HepG2 (cell line): Measurements from ENCODE around the gene PSMC5. TPM values are rescaled to one million over a fixed set of nuclear protein-coding genes. Genes with fewer than 3 reads are reported as not detected.

Experiments
- ATAC-seq: fragments of 200-7000 bp; cut with Tn5 transposase; 3 replicates; pipeline ENCODE4 v1.9.1; 2020; ENCODE audit warnings: mild to moderate bottlenecking, moderate library complexity
- BruUV-seq: library from RNA; stranded (reverse); fragments of 400-500 nt; replicated peaks from 2 replicates; lab custom pipeline; 2021; lab: Mats Ljungman, UMichigan
- CTCF ChIA-PET: fragments of 300-600 bp; formaldehyde crosslinking; extraction: SDS; loops from one replicate; lab custom pipeline; 2021; ENCODE audit warnings: low total read pairs, inconsistent platforms, low intra/inter-chr PET ratio; lab: Yijun Ruan, JAX
- POLR2A ChIA-PET: fragments of 350-600 bp; sonication (Branson Sonifier 250); formaldehyde crosslinking; loops from one replicate; lab custom pipeline; 2020; ENCODE audit warnings: antibody characterized with exemption, inconsistent platforms; lab: Yijun Ruan, JAX
- DNase-seq: peaks from one replicate; pipeline ENCODE4 v3.0.0-alpha.2; 2015; ENCODE audit warnings: low spot score
- FAIRE-seq: peaks from 3 replicates; lab custom pipeline; 2011; peaks lifted over from hg19 to GRCh38; lab: Jason Lieb, UNC
- H2AFZ ChIP-seq: one replicate; pipeline ENCODE4 v1.6.1; 2011; ENCODE audit warnings: low read length, inconsistent platforms
- H3K27ac ChIP-seq: fragments of 300-600 bp; 3 replicates; pipeline ENCODE4 v1.8.0; 2011; ENCODE audit warnings: mixed run types, mild to moderate bottlenecking, mixed read lengths, low read length, inconsistent platforms; ENCODE audit not compliant: insufficient read depth; ENCODE audit errors: extremely low read length
- H3K27me3 ChIP-seq, 2 experiments: fragments of 200-600 bp in 1 of 2; 2 replicates in 1 of 2; 3 replicates in 1 of 2; pipeline versions ENCODE4 v1.6.0 to v1.8.0; 2011; ENCODE audit warnings: low read length in 2 of 2, mild to moderate bottlenecking in 2 of 2, moderate library complexity in 2 of 2, inconsistent platforms in 1 of 2; ENCODE audit not compliant: insufficient read depth in 2 of 2, control insufficient read depth in 1 of 2
- H3K36me3 ChIP-seq, 2 experiments: fragments of 200-600 bp in 1 of 2; replicated peaks in 1 of 2; 2 replicates in 1 of 2; 3 replicates in 1 of 2; pipeline versions ENCODE4 v1.5.1 to v1.8.0; 2011; ENCODE audit warnings: low read length in 2 of 2, inconsistent platforms in 1 of 2; ENCODE audit not compliant: insufficient read depth in 2 of 2, control insufficient read depth in 1 of 2
- H3K4me1 ChIP-seq: 2 replicates; pipeline ENCODE4 v1.5.1; 2012; ENCODE audit warnings: low read length, inconsistent platforms; ENCODE audit not compliant: insufficient read depth
- H3K4me2 ChIP-seq: 2 replicates; pipeline ENCODE4 v1.6.0; 2011; ENCODE audit warnings: low read depth, low read length, inconsistent platforms
- H3K4me3 ChIP-seq, 3 experiments: fragments of 200-600 bp in 1 of 3; sonication (generic), shearing (Covaris generic) in 1 of 3; replicated peaks in 1 of 3; 2 replicates each; pipeline ENCODE4 v1.5.1; 2011 to 2016; ENCODE audit warnings: low read length in 3 of 3, inconsistent platforms in 2 of 3, low read depth in 2 of 3, mild to moderate bottlenecking in 2 of 3, control low read depth in 1 of 3, mixed read lengths in 1 of 3; ENCODE audit not compliant: insufficient read depth in 1 of 3
- H3K79me2 ChIP-seq: one replicate; pipeline ENCODE4 v1.6.1; 2011; ENCODE audit warnings: low read length, inconsistent platforms; ENCODE audit not compliant: insufficient read depth
- H3K9ac ChIP-seq: 2 replicates; pipeline ENCODE4 v1.6.0; 2011; ENCODE audit warnings: mild to moderate bottlenecking, low read depth, low read length, inconsistent platforms; ENCODE audit not compliant: insufficient read depth
- H3K9me3 ChIP-seq: 2 replicates; pipeline ENCODE4 v1.5.1; 2012; ENCODE audit warnings: mild to moderate bottlenecking, low read length
- H4K20me1 ChIP-seq: 2 replicates; pipeline ENCODE4 v1.6.0; 2011; ENCODE audit warnings: inconsistent platforms, mild to moderate bottlenecking, low read length, moderate library complexity; ENCODE audit not compliant: insufficient read depth
- CHD4 ChIP-seq: fragments of 200-600 bp; sonication (generic); IDR thresholded peaks from 2 replicates; pipeline ENCODE4 v1.7.0; 2017; ENCODE audit warnings: mild to moderate bottlenecking, low read length, borderline replicate concordance
- ELF3 ChIP-seq: IDR thresholded peaks from 2 replicates; pipeline ENCODE4 v1.6.1; 2016; ENCODE audit warnings: missing genetic modification reagents, missing compliant biosample characterization
- POLR2G ChIP-seq: fragments of 200-400 bp; formaldehyde crosslinking; IDR thresholded peaks from 2 replicates; pipeline ENCODE4 v1.6.1; 2018; ENCODE audit warnings: mild to moderate bottlenecking, low read depth, low read length, moderate library complexity
- SMC3 ChIP-seq: IDR thresholded peaks from 2 replicates; pipeline ENCODE4 v1.6.1; 2011; ENCODE audit warnings: low read length, improper control_type of control experiment
- XRCC5 ChIP-seq: fragments of 200-400 bp; formaldehyde crosslinking; optimal IDR thresholded peaks from 2 replicates; pipeline ENCODE3; 2017; ENCODE audit warnings: mild to moderate bottlenecking, low read length
- ZFP37 ChIP-seq: sonication (generic); formaldehyde crosslinking; IDR thresholded peaks from 2 replicates; pipeline ENCODE4 v1.4.0; 2020; ENCODE audit warnings: missing genetic modification reagents, borderline replicate concordance
- ZFP90 ChIP-seq: sonication (generic); formaldehyde crosslinking; IDR thresholded peaks from 2 replicates; pipeline ENCODE4 v1.8.0; 2022; ENCODE audit warnings: missing genetic modification reagents, mild to moderate bottlenecking, inconsistent platforms, borderline replicate concordance
- ZNF343 ChIP-seq: sonication (generic); formaldehyde crosslinking; IDR thresholded peaks from 2 replicates; pipeline ENCODE4 v1.4.0; 2020; ENCODE audit warnings: mild to moderate bottlenecking, missing genetic modification reagents
- ZNF446 ChIP-seq: sonication (generic); formaldehyde crosslinking; IDR thresholded peaks from 2 replicates; pipeline ENCODE4 v1.5.0; 2020; ENCODE audit warnings: mild to moderate bottlenecking, missing genetic modification reagents
- ZNF496 ChIP-seq: sonication (generic); formaldehyde crosslinking; IDR thresholded peaks from 2 replicates; pipeline ENCODE4 v1.8.1; 2023; ENCODE audit warnings: mild to moderate bottlenecking, moderate library complexity, missing genetic modification reagents; ENCODE audit not compliant: insufficient replicate concordance
- ZNF510 ChIP-seq: sonication (generic); formaldehyde crosslinking; IDR thresholded peaks from 2 replicates; pipeline ENCODE4 v1.4.0; 2020; ENCODE audit warnings: low read depth, mild to moderate bottlenecking, missing genetic modification reagents
- ZSCAN20 ChIP-seq: sonication (generic); formaldehyde crosslinking; IDR thresholded peaks from 2 replicates; pipeline ENCODE4 v1.4.0; 2020; ENCODE audit warnings: missing genetic modification reagents, mild to moderate bottlenecking, borderline replicate concordance
- WGBS: methylation state at CpG from one replicate; pipeline ENCODE4 v1.1.6; 2017; ENCODE audit warnings: low lambda C conversion rate; 5-methylcytosine and 5-hydroxymethylcytosine counted together
- in situ Hi-C: cut with HindIII; loops from 2 replicates; pipeline ENCODE4 v1.10.0; 2017; ENCODE audit warnings: low pct_unique_long_range_greater_than_20kb; ENCODE audit not compliant: extremely low pct_ligation_motif_present
- intact Hi-C: fragments of 100-400 bp; cut with micrococcal nuclease; formaldehyde crosslinking; loops from one replicate; pipeline ENCODE4 v1.10.0; 2022; ENCODE audit not compliant: unreplicated experiment
- polyA plus RNA-seq, 8 experiments: library from polyadenylated mRNA; depleted of rRNA in 3 of 8; stranded (reverse) in 7 of 8; unstranded in 1 of 8; fragments of >200 nt; fragmentation: Illumina TruSeq in 4 of 8; extraction: Trizol in 4 of 8; gene quantifications; 2 replicates each; pipeline versions ENCODE4 v1.2.1 to v1.2.3, GENCODE V29; 2011 to 2016; ENCODE audit warnings: low read depth in 4 of 8, missing spikeins in 1 of 8, mixed read lengths in 1 of 8; ENCODE audit not compliant: insufficient read depth in 1 of 8
- total RNA-seq, 5 experiments: library from RNA; depleted of rRNA; stranded (reverse); fragments of >200 nt; fragmentation: Illumina TruSeq; extraction: Trizol; gene quantifications; 2 replicates each; pipeline ENCODE4 v1.2.3, GENCODE V29; 2016; ENCODE audit warnings: low read depth in 1 of 5
- TF ChIP-seq, protein P1 (sequence below): sonication (generic); formaldehyde crosslinking; IDR thresholded peaks from 2 replicates; pipeline ENCODE4 v1.9.0; 2021; ENCODE audit warnings: mild to moderate bottlenecking, missing genetic modification reagents
- TF ChIP-seq, protein P2 (sequence below): IDR thresholded peaks from 2 replicates; pipeline ENCODE4 v1.6.1; 2016; ENCODE audit warnings: control low read depth
- TF ChIP-seq, protein P3 (sequence below): IDR thresholded peaks from 2 replicates; pipeline ENCODE4 v1.6.1; 2016; ENCODE audit warnings: low read depth
- TF ChIP-seq, protein P4 (sequence below): sonication (generic); formaldehyde crosslinking; IDR thresholded peaks from 2 replicates; pipeline ENCODE4 v1.5.0; 2020; ENCODE audit warnings: missing genetic modification reagents, mild to moderate bottlenecking, borderline replicate concordance

Gene PSMC5
- total and polyA plus RNA-seq, 2 of the 13 experiments (the other 11 are each of a cell fraction or from before 2014, with no cell fraction given): 35.3 to 128 TPM

DNA sequence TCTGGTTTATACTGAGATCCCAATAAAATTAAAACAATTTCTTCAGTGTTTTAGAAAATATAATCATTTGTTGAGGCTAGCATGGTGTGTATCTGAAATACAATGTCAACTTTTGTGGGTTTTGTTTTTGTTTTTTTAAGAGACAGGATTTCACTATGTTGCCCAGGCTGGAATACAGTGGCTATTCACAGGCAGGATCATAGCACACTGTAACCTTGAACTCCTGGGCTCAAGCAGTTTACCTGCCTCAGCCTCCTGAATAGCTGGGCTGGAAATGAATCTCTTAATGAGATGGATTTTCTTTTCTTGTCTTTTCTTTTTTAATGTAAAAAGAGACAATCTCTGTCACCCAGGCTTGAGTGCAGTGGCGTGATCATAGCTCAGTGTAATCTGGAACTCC lies 41.1 kb upstream of the PSMC5 start:
- H3K36me3 ChIP-seq: peaks cover 24 to 68% of the 10 kb centered on the region in 2 experiments
- POLR2A ChIA-PET: interaction anchor here (0.7 to 8.5 kb wide), 4 partner anchors 12 to 43 kb away, joined by 3 to 72 read pairs (median 4); partner anchors contain the start of genes CCDC47 and DDX42
- CTCF ChIA-PET: no interaction called here
- peak; percentile 63 for DNase-seq
- in situ Hi-C loops (no loop called here), intact Hi-C loops (no loop called here)
- peaks cover 28% of the 10 kb centered on the region for H4K20me1 ChIP-seq
- H3K27me3 ChIP-seq: no peaks in the 10 kb centered on the region
- peak overlapping the region; percentile 15 for H3K4me2 ChIP-seq
- WGBS: 94% methylated on average over 1 of the region's 1 CpG
- peaks cover 50% of the 10 kb centered on the region for H3K4me1 ChIP-seq
- no peaks in the 10 kb centered on the region for H3K9me3 ChIP-seq
- BruUV-seq: no TSS peak
- peak; percentile 88 for ATAC-seq
- H3K4me3 ChIP-seq: no peak overlapping the region
- FAIRE-seq: peak; percentile 36
- no peak overlapping the region for H3K9ac ChIP-seq
- no peak overlapping the region for H2AFZ ChIP-seq
- H3K79me2 ChIP-seq: peaks cover 61% of the 10 kb centered on the region
- H3K27ac ChIP-seq: peak overlapping the region; percentile 52
- no peak for TF ChIP-seq SMC3
- TF ChIP-seq ZNF510 (CRISPR knock-in tag): no peak
- TF ChIP-seq ZNF496: no peak
- TF ChIP-seq, protein P1, sequence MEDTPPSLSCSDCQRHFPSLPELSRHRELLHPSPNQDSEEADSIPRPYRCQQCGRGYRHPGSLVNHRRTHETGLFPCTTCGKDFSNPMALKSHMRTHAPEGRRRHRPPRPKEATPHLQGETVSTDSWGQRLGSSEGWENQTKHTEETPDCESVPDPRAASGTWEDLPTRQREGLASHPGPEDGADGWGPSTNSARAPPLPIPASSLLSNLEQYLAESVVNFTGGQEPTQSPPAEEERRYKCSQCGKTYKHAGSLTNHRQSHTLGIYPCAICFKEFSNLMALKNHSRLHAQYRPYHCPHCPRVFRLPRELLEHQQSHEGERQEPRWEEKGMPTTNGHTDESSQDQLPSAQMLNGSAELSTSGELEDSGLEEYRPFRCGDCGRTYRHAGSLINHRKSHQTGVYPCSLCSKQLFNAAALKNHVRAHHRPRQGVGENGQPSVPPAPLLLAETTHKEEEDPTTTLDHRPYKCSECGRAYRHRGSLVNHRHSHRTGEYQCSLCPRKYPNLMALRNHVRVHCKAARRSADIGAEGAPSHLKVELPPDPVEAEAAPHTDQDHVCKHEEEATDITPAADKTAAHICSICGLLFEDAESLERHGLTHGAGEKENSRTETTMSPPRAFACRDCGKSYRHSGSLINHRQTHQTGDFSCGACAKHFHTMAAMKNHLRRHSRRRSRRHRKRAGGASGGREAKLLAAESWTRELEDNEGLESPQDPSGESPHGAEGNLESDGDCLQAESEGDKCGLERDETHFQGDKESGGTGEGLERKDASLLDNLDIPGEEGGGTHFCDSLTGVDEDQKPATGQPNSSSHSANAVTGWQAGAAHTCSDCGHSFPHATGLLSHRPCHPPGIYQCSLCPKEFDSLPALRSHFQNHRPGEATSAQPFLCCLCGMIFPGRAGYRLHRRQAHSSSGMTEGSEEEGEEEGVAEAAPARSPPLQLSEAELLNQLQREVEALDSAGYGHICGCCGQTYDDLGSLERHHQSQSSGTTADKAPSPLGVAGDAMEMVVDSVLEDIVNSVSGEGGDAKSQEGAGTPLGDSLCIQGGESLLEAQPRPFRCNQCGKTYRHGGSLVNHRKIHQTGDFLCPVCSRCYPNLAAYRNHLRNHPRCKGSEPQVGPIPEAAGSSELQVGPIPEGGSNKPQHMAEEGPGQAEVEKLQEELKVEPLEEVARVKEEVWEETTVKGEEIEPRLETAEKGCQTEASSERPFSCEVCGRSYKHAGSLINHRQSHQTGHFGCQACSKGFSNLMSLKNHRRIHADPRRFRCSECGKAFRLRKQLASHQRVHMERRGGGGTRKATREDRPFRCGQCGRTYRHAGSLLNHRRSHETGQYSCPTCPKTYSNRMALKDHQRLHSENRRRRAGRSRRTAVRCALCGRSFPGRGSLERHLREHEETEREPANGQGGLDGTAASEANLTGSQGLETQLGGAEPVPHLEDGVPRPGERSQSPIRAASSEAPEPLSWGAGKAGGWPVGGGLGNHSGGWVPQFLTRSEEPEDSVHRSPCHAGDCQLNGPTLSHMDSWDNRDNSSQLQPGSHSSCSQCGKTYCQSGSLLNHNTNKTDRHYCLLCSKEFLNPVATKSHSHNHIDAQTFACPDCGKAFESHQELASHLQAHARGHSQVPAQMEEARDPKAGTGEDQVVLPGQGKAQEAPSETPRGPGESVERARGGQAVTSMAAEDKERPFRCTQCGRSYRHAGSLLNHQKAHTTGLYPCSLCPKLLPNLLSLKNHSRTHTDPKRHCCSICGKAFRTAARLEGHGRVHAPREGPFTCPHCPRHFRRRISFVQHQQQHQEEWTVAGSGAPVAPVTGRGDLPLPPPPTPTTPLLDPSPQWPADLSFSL (CRISPR knock-in tag): 0 out of 2 replicates have a peak, but pooled peaks have one; percentile 28
- TF ChIP-seq ZSCAN20 (CRISPR knock-in tag): no peak
- TF ChIP-seq XRCC5: no peak
- no peak for TF ChIP-seq ZNF343
- TF ChIP-seq ZFP90: 0 out of 2 replicates have a peak, but pooled peaks have one; percentile 46
- TF ChIP-seq POLR2G: no peak
- 0 out of 2 replicates have a peak, but pooled peaks have one; percentile 5 for TF ChIP-seq ELF3 (CRISPR knock-in tag)
- no peak for TF ChIP-seq CHD4
- TF ChIP-seq, protein P2, sequence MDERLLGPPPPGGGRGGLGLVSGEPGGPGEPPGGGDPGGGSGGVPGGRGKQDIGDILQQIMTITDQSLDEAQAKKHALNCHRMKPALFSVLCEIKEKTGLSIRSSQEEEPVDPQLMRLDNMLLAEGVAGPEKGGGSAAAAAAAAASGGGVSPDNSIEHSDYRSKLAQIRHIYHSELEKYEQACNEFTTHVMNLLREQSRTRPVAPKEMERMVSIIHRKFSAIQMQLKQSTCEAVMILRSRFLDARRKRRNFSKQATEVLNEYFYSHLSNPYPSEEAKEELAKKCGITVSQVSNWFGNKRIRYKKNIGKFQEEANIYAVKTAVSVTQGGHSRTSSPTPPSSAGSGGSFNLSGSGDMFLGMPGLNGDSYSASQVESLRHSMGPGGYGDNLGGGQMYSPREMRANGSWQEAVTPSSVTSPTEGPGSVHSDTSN (CRISPR knock-in tag): no peak
- TF ChIP-seq, protein P3, sequence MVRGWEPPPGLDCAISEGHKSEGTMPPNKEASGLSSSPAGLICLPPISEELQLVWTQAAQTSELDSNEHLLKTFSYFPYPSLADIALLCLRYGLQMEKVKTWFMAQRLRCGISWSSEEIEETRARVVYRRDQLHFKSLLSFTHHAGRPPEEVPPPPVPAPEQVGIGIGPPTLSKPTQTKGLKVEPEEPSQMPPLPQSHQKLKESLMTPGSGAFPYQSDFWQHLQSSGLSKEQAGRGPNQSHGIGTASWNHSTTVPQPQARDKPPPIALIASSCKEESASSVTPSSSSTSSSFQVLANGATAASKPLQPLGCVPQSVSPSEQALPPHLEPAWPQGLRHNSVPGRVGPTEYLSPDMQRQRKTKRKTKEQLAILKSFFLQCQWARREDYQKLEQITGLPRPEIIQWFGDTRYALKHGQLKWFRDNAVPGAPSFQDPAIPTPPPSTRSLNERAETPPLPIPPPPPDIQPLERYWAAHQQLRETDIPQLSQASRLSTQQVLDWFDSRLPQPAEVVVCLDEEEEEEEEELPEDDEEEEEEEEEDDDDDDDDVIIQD (CRISPR knock-in tag): 0 out of 2 replicates have a peak, but pooled peaks have one; percentile 36
- TF ChIP-seq, protein P4, sequence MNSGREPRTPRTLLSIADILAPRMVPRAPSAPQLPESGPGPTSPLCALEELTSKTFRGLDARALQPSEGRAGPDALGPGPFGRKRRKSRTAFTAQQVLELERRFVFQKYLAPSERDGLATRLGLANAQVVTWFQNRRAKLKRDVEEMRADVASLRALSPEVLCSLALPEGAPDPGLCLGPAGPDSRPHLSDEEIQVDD (CRISPR knock-in tag): no peak
- TF ChIP-seq ZFP37 (CRISPR knock-in tag): no peak
- no peak for TF ChIP-seq ZNF446
